ENCODE data around the gene ARL3. TPM values are rescaled to one million over a fixed set of nuclear protein-coding genes. Genes with fewer than 3 reads are reported as not detected.

Gene ARL3
- total and polyA plus RNA-seq, 2 donors (not counting 1 experiment from before 2014, with no cell fraction given) = 10.6 to 22.9 TPM

GRCh38 chr10:102682416-102682815 lies 31.8 kb downstream of the ARL3 start:
- Histone ChIP-seq H3K9ac (ENCODE audit: insufficient read depth, low read length) (no peak overlapping the region), H3K27ac (ENCODE audit: insufficient read depth, low read length) (no peak overlapping the region), H3K36me3 (ENCODE audit: control insufficient read depth, insufficient read depth, low read length) (peaks cover 6% of the 10 kb centered on the region), H3K27me3 (ENCODE audit: control insufficient read depth, insufficient read depth, low read length) (no peaks in the 10 kb centered on the region), H2AFZ (ENCODE audit: low read length) (no peak overlapping the region), H4K20me1 (ENCODE audit: control insufficient read depth, extremely low read depth, insufficient read depth, low read length) (no peaks in the 10 kb centered on the region), H3K9me3 (ENCODE audit: control insufficient read depth, insufficient read depth, low read depth, low read length) (no peaks in the 10 kb centered on the region), H3K4me3 (replicated peaks in 1 of 4; ENCODE audit: control extremely low read depth in 1 of 4, insufficient read depth in 1 of 4, low read depth in 3 of 4, low read length in 4 of 4) (no peak overlapping the region), H3K79me2 (ENCODE audit: control insufficient read depth, insufficient read depth, low read length) (no peaks in the 10 kb centered on the region), H3K4me1 (ENCODE audit: control insufficient read depth, extremely low read depth, insufficient read depth, low read length) (peaks cover 15% of the 10 kb centered on the region), H3K4me2 (ENCODE audit: extremely low read depth, insufficient read depth, low read length) (no peak overlapping the region)
- TF ChIP-seq CTCF (conservative IDR thresholded peaks at IDR 0.05 in 1 of 2, IDR thresholded peaks at IDR 0.05 in 1 of 2; ENCODE audit: low read depth in 1 of 2, low read length in 2 of 2) (no peak), EZH2 (IDR thresholded peaks at IDR 0.05; ENCODE audit: low read length, missing control alignments) (no peak)
- no peak for DNase-seq (ENCODE audit: low read depth in 2 of 2)

- DNase-seq (ENCODE audit: low read depth in 2 of 2) = no peak
- H3K4me3 ChIP-seq (replicated peaks in 1 of 4; ENCODE audit: control extremely low read depth in 1 of 4, insufficient read depth in 1 of 4, low read depth in 3 of 4, low read length in 4 of 4) = no peak overlapping the region
- H3K9me3 ChIP-seq (ENCODE audit: control insufficient read depth, insufficient read depth, low read depth, low read length) = no peaks in the 10 kb centered on the region
- peaks cover 23% of the 10 kb centered on the region for H3K4me1 ChIP-seq (ENCODE audit: control insufficient read depth, extremely low read depth, insufficient read depth, low read length)
- no peak for TF ChIP-seq EZH2 (IDR thresholded peaks at IDR 0.05; ENCODE audit: low read length, missing control alignments)
- no peak for TF ChIP-seq CTCF (conservative IDR thresholded peaks at IDR 0.05 in 1 of 2, IDR thresholded peaks at IDR 0.05 in 1 of 2; ENCODE audit: low read depth in 1 of 2, low read length in 2 of 2)
- no peaks in the 10 kb centered on the region for H3K79me2 ChIP-seq (ENCODE audit: control insufficient read depth, insufficient read depth, low read length)
- H3K27ac ChIP-seq (ENCODE audit: insufficient read depth, low read length) = no peak overlapping the region
- H3K27me3 ChIP-seq (ENCODE audit: control insufficient read depth, insufficient read depth, low read length) = no peaks in the 10 kb centered on the region
- no peaks in the 10 kb centered on the region for H4K20me1 ChIP-seq (ENCODE audit: control insufficient read depth, extremely low read depth, insufficient read depth, low read length)
- no peak overlapping the region for H2AFZ ChIP-seq (ENCODE audit: low read length)
- H3K36me3 ChIP-seq (ENCODE audit: control insufficient read depth, insufficient read depth, low read length) = peaks cover 6% of the 10 kb centered on the region
- H3K4me2 ChIP-seq (ENCODE audit: extremely low read depth, insufficient read depth, low read length) = no peak overlapping the region
- no peak overlapping the region for H3K9ac ChIP-seq (ENCODE audit: insufficient read depth, low read length)
Observed at GRCh38 chr10:102681696-102682095, 32.5 kb downstream of the ARL3 start.

GRCh38 chr10:102679596-102679995 lies 34.6 kb downstream of the ARL3 start:
- no peak overlapping the region for H3K27ac ChIP-seq (ENCODE audit: insufficient read depth, low read length)
- no peaks in the 10 kb centered on the region for H3K9me3 ChIP-seq (ENCODE audit: control insufficient read depth, insufficient read depth, low read depth, low read length)
- H3K36me3 ChIP-seq (ENCODE audit: control insufficient read depth, insufficient read depth, low read length) = peaks cover 3% of the 10 kb centered on the region
- no peaks in the 10 kb centered on the region for H3K27me3 ChIP-seq (ENCODE audit: control insufficient read depth, insufficient read depth, low read length)
- DNase-seq (ENCODE audit: low read depth in 2 of 2) = no peak
- TF ChIP-seq EZH2 (IDR thresholded peaks at IDR 0.05; ENCODE audit: low read length, missing control alignments) (no peak), CTCF (conservative IDR thresholded peaks at IDR 0.05 in 1 of 2, IDR thresholded peaks at IDR 0.05 in 1 of 2; ENCODE audit: low read depth in 1 of 2, low read length in 2 of 2) (no peak)
- no peak overlapping the region for H3K9ac ChIP-seq (ENCODE audit: insufficient read depth, low read length)
- H3K4me3 ChIP-seq (replicated peaks in 1 of 4; ENCODE audit: control extremely low read depth in 1 of 4, insufficient read depth in 1 of 4, low read depth in 3 of 4, low read length in 4 of 4) = no peak overlapping the region
- H2AFZ ChIP-seq (ENCODE audit: low read length) = no peak overlapping the region
- H3K4me2 ChIP-seq (ENCODE audit: extremely low read depth, insufficient read depth, low read length) = no peak overlapping the region
- H3K79me2 ChIP-seq (ENCODE audit: control insufficient read depth, insufficient read depth, low read length) = no peaks in the 10 kb centered on the region
- H3K4me1 ChIP-seq (ENCODE audit: control insufficient read depth, extremely low read depth, insufficient read depth, low read length) = peaks cover 37% of the 10 kb centered on the region
- H4K20me1 ChIP-seq (ENCODE audit: control insufficient read depth, extremely low read depth, insufficient read depth, low read length) = no peaks in the 10 kb centered on the region
